ENCODE data around the gene C21orf91. TPM values are rescaled to one million over a fixed set of nuclear protein-coding genes. Genes with fewer than 3 reads are reported as not detected.

Gene C21orf91
- polyA plus RNA-seq, 5 donors: 14.3 to 25.7 (median 20.5) TPM

Other genes with a start within 250 kb of the C21orf91 start
- 10 to 100 TPM; 38.3 to 57.0 (median 41.7) TPM for gene BTG3, start 206.5 kb downstream of the C21orf91 start, polyA plus RNA-seq (ENCODE audit: insufficient read depth in 1 of 5, insufficient read length in 5 of 5, low replicate concordance in 1 of 5)

Measured in right lung (tissue), 5 donors.